Activated CD8-positive, alpha-beta memory T cell treated with anti-CD3 and anti-CD28 coated beads, Interleukin-2, amount 50 U/mL, for 24 hours (primary cell): ENCODE data around the gene CDK5RAP1.

ENCODE experiments used
- DNase-seq: peaks from one replicate; pipeline ENCODE4 v3.0.0-alpha.2; 2020; ENCODE audit errors: extremely low read depth

Gene CDK5RAP1

GRCh38 chr20:33386673-33387072 lies 14.6 kb downstream of the CDK5RAP1 start:
- DNase-seq, result no peak

GRCh38 chr20:33377366-33377765 lies 24.0 kb downstream of the CDK5RAP1 start:
- no peak for DNase-seq

- DNase-seq, result no peak
Measured at GRCh38 chr20:33373735-33374605, 27.3 kb downstream of the CDK5RAP1 start.

- no peak for DNase-seq
Measured at GRCh38 chr20:33372993-33373441, 28.3 kb downstream of the CDK5RAP1 start.

- DNase-seq, result no peak
Measured at GRCh38 chr20:33370291-33370690, 31.0 kb downstream of the CDK5RAP1 start.

- no peak for DNase-seq
Measured at GRCh38 chr20:33362898-33363297, 38.4 kb downstream of the CDK5RAP1 start.

GRCh38 chr20:33359399-33360261 lies 41.7 kb downstream of the CDK5RAP1 start:
- no peak for DNase-seq

GRCh38 chr20:33353013-33353402 lies 48.3 kb downstream of the CDK5RAP1 start:
- DNase-seq, result no peak

- no peak for DNase-seq
Measured at GRCh38 chr20:33352258-33353012, 48.9 kb downstream of the CDK5RAP1 start.

- no peak for DNase-seq
Measured at GRCh38 chr20:33351696-33352095, 49.6 kb downstream of the CDK5RAP1 start.

- DNase-seq, result no peak
Measured at GRCh38 chr20:33349493-33349892, 51.8 kb downstream of the CDK5RAP1 start.

GRCh38 chr20:33348136-33348937 lies 53.0 kb downstream of the CDK5RAP1 start:
- DNase-seq, result no peak

GRCh38 chr20:33345342-33345741 lies 56.0 kb downstream of the CDK5RAP1 start:
- DNase-seq, result no peak

GRCh38 chr20:33343521-33343920 lies 57.8 kb downstream of the CDK5RAP1 start:
- DNase-seq, result no peak

- no peak for DNase-seq
Measured at GRCh38 chr20:33339515-33340058, 61.7 kb downstream of the CDK5RAP1 start.

- DNase-seq, result no peak
Measured at GRCh38 chr20:33338467-33339258, 62.7 kb downstream of the CDK5RAP1 start.

- DNase-seq, result no peak
Measured at GRCh38 chr20:33337531-33338165, 63.7 kb downstream of the CDK5RAP1 start.

- no peak for DNase-seq
Measured at GRCh38 chr20:33337119-33337518, 64.2 kb downstream of the CDK5RAP1 start.

GRCh38 chr20:33336375-33336774 lies 64.9 kb downstream of the CDK5RAP1 start:
- DNase-seq, result no peak
